CD4-positive, alpha-beta T cell treated with Interleukin-10 for 1 hour (primary cell): ENCODE data around the gene BRMS1L.
"Not testable (repeated sequence)": the region's sequence is repeated elsewhere in the genome, so short reads cannot be mapped to it uniquely, and the experiment has no call there.

Source experiments
- DNase-seq: peaks from one replicate; pipeline ENCODE4 v3.0.0-alpha.2; 2020

Gene BRMS1L

DNA sequence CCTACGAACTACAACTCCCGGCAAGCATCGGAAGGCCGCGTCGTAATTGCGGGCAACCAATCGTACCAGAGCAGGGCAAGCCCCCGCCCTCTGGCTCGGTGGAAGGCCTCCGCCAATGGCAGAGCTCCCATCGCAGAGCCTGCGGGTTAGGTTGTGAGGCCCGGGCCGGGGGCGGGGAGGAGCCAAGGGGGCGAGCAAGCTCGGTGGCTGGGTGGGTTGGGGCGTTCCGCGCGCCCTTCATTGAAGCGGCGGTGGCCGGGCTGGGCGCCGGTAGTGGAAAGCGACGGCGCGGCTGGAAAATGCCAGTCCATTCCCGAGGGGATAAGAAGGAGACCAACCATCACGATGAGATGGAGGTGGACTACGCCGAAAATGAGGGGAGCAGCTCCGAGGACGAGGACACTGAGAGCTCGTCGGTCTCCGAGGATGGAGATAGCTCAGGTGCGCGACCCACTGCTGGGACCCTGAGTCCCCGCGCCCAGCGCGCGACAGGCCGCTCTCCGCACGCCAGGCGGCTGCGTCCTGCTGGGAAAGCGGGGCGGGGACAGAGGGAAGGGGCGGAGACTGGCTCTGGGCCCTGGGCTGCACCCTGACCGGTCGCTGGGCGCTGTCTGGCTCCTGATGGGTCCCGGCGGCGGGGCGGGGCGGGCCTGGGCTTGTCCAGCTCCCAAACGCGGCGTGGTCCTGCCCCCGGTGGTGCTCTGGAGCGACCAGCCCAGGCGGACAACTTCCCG is at the start of gene BRMS1L:
BRMS1L (plus strand) TSS at position 121 of the 734 bp plus-strand sequence; CDS start at position 300, 179 bp downstream.
- peak; percentile 97 for DNase-seq

GRCh38 chr14:35776823-35777222 is 49.3 kb upstream of the BRMS1L start:
- no peak for DNase-seq

- DNase-seq: not testable (repeated sequence)
Measured at GRCh38 chr14:35777550-35777949, 48.6 kb upstream of the BRMS1L start.

- DNase-seq: no peak
Measured at GRCh38 chr14:35779368-35779767, 46.8 kb upstream of the BRMS1L start.

GRCh38 chr14:35783699-35784098 is 42.4 kb upstream of the BRMS1L start:
- DNase-seq: no peak

GRCh38 chr14:35786856-35787255 is 39.3 kb upstream of the BRMS1L start:
- no peak for DNase-seq

DNA sequence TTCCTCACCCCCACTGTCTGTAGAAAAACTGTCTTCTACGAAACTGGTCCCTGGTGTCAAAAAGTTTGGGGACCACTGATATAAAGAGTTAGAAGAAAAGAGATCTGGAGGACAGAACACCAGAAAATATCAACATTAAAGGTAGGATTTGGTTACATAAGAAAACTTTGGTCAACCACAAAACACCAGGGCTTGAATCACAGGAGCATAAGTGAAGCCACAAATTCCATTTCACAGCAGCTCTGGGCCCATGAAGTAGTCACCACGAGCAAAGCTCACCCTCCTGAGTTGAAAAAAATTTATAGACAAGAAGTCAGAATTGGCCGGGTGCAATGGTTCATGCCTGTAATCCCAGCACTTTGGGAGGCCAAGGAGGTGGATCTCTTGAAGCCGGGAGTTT is 36.5 kb upstream of the BRMS1L start:
- DNase-seq: no peak

DNA sequence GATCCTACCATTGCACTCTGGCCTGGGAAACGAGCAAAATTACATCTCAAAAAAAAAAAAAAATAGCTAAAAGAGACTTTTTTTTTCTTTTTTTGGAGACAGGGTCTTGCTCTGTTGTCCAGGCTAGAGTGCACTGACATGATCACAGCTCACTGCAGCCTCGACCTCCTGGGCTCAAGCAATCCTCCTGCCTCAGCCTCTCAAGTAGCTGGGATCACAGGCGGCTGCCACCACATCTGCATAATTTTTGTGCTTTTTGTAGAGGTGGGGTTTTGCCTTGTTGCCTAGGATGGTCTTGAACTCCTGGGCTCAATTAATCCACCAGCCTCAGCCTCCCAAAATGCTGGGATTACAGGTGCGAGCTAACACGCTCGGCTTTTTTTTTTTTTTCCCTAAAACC is 28.3 kb upstream of the BRMS1L start:
- no peak for DNase-seq

- no peak for DNase-seq
Measured at GRCh38 chr14:35806006-35806907, 19.9 kb upstream of the BRMS1L start.

- no peak for DNase-seq
Measured at GRCh38 chr14:35807131-35807961, 18.8 kb upstream of the BRMS1L start.

- DNase-seq: peak; percentile 39
Measured at GRCh38 chr14:35808076-35808637, 18.0 kb upstream of the BRMS1L start.

- DNase-seq: peak; percentile 96
Measured at GRCh38 chr14:35808638-35809563, 17.2 kb upstream of the BRMS1L start, which contains the start of gene RALGAPA1. RALGAPA1 (minus strand) TSS chr14:35809295; CDS start chr14:35808835, 460 bp downstream.

DNA sequence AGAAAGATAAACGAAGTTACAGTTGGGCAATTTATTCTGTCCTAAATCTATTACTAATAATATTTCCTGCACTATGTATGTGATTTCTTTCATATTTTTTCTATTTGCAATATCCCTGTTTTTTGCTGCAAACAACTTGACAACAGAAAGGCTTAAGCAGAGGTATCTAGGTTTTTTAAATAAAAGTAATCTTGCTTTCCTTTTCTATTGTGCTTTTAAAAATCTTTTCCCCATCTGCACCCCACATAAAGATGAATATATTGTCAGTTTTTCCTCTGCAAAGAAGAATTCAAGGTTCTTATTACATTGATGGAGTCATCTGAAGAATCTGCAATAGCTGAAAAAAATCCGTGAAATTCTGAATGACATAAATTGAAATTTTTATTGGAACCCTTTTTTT is 16.5 kb upstream of the BRMS1L start:
- no peak for DNase-seq

GRCh38 chr14:35810963-35811362 is 15.2 kb upstream of the BRMS1L start:
- no peak for DNase-seq

- peak; percentile 86 for DNase-seq
Measured at GRCh38 chr14:35814371-35815005, 11.7 kb upstream of the BRMS1L start.

GRCh38 chr14:35818346-35819115 is 7.6 kb upstream of the BRMS1L start:
- DNase-seq: peak; percentile 37

DNA sequence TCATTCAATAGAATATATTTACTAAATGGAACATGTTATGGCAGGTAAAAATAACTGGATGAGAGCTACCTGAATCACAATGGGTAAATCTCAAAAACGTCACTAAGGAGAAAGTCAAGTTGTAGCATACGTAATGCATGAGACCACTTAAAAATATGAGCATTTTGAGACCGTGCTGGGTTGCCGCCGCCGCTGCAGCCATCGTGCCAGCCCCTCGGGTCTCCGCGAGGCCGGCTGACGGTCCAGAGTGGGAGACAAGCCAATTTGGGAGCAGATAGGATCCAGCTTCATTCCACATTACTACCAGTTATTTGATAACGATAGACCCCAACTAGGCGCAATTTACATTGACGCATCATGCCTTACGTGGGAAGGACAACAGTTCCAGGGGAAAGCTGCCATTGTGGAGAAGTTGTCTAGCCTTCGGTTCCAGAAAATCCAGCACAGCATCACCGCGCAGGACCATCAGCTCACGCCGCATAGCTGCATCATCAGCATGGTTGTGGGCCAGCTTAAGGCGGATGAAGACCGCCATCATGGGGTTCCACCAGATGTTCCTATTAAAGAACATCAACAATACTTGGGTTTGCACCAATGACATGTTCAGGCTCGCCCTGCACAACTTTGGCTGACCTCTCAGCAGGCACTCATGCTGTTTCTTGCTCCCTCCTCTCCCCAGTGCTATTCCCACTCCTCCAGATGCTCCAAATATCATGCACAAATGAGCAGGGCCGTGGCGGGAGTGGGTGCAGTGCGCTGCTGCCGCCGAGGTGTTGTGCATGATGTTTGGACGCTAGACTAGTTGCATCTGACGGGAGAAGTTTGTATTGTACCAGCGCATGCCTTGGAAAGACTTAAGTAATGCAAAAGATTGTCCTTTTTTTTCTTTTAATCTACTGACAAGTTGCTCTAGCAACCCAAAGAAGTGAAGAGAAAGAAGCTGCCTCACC is 6.3 kb upstream of the BRMS1L start:
- DNase-seq: no peak

DNA sequence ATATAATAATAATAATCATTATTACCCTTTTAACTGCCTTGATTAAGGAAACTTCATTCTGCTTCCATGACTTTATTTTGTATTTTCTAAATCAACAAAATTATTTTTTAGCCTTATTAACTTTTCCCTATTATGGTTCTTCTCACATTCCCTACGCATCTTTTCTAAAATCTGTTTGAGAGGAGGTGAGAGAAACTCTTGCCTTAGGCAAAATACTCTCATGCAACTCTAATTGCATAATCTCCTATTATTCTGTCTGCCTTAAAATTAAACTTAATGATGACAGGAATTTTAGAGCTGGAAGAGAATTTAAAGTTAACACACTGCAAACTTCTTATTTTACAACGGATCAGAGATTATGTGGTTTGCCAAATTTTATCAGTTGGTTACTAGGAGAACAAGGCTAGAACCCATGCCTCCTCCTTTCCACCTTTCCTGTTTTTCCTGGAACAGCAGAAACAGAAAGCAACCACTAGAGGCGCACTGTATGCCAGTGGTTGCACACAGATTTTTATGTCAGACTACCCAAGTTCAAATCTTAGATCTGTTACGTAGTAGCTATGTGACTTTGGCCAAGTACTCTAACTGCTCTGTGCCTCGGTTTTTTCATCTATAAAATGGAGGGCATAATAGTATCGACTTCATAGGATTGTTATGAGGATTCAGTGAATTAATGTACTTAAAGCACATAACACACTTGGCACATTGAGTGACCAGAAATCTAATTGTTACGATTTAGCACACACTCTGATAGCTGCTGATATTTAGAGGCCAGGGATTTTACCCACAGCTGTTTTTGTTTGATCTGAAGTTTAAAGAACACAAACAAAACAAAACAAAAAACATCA is 4.3 kb upstream of the BRMS1L start:
- peak; percentile 50 for DNase-seq
